ENCODE data around the gene FMNL3.
"Not testable (repeated sequence)": the region's sequence is repeated elsewhere in the genome, so short reads cannot be mapped to it uniquely, and the experiment has no call there.

The FMNL3 gene

DNA sequence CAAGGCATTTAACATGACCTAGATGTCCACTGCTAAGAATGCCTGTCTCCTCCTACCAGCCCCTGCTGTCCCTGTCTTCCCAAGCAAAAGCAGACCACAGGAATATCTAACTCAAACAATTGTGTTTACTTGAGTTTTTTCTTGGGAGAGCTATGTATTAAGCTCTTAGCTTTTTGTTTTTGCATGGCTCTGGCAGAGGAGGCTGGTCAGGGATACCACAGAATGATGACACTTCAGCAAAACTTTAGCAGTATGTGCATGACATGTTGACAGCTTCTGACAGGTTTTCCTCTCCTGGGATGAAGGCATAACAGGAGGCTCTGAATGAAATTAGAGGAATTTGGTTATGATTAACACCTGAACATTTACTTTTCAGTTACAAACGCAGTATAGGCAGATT is 41.1 kb upstream of the FMNL3 start:
- CTCF ChIA-PET: interaction anchor here (0.9 to 1.2 kb wide), 3 partner anchors 15 to 113 kb away, joined by 3 read pairs; no protein-coding TSS in a partner anchor
- DNase-seq (ENCODE audit: extremely low spot score): no peak
- POLR2A ChIA-PET: no interaction called here
- no peak for TF ChIP-seq FOXM1 (IDR thresholded peaks at IDR 0.05; ENCODE audit: borderline replicate concordance)
- TF ChIP-seq BHLHE40 (IDR thresholded peaks at IDR 0.05; ENCODE audit: borderline replicate concordance): no peak
- TF ChIP-seq FOXK2 (IDR thresholded peaks at IDR 0.05): no peak
- no peak for TF ChIP-seq ARNT (IDR thresholded peaks at IDR 0.05)
- no peak for TF ChIP-seq SUZ12 (IDR thresholded peaks at IDR 0.05)
- no peak for TF ChIP-seq L3MBTL2 (conservative IDR thresholded peaks at IDR 0.05)
- TF ChIP-seq ELF4 (IDR thresholded peaks at IDR 0.05): no peak
- no peak for TF ChIP-seq HDGF (IDR thresholded peaks at IDR 0.05; ENCODE audit: borderline replicate concordance)
- TF ChIP-seq FOXA1 (IDR thresholded peaks at IDR 0.05): no peak
- TF ChIP-seq NFRKB (IDR thresholded peaks at IDR 0.05): no peak
- no peak for TF ChIP-seq ZNF384 (IDR thresholded peaks at IDR 0.05)

DNA sequence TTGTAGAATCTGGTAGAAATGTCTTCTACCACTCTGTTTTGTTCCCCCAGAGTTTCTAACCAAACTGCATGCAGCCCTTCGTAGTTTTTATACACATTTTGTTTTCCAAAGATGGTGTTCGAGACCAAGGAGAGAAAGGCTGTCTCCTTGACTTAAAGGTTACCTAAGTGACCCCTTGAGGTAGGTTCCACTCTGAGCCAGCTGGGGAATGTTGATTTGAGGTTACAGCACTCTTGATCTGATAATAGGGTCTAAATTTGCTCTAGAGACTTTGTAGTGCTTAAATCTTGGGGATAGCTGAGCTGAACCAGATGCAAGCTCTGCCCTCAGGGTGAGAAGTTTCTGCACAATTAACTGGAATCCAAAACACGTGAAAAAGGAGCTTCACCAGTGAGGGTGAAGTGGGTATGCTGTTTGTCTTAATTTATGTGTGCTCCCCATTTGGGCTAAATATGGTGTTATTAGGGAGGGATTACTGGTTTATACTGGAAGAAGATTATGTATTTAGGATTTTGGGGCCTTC is 37.2 kb upstream of the FMNL3 start:
- TF ChIP-seq LEF1 (IDR thresholded peaks at IDR 0.05; ENCODE audit: borderline replicate concordance) (no peak), BHLHE40 (IDR thresholded peaks at IDR 0.05; ENCODE audit: borderline replicate concordance) (no peak), FOXK2 (IDR thresholded peaks at IDR 0.05) (no peak), ARNT (IDR thresholded peaks at IDR 0.05) (no peak), HDGF (IDR thresholded peaks at IDR 0.05; ENCODE audit: borderline replicate concordance) (no peak), TARDBP (IDR thresholded peaks at IDR 0.05) (no peak), ZNF384 (IDR thresholded peaks at IDR 0.05) (no peak), FOXM1 (IDR thresholded peaks at IDR 0.05; ENCODE audit: borderline replicate concordance) (no peak), NFRKB (IDR thresholded peaks at IDR 0.05) (no peak), SP1 (IDR thresholded peaks at IDR 0.05) (no peak), CTBP1 (IDR thresholded peaks at IDR 0.05; ENCODE audit: borderline replicate concordance) (no peak), FOXA1 (IDR thresholded peaks at IDR 0.05) (no peak), SUZ12 (IDR thresholded peaks at IDR 0.05) (no peak), ELF4 (IDR thresholded peaks at IDR 0.05) (no peak), PKNOX1 (IDR thresholded peaks at IDR 0.05) (no peak), L3MBTL2 (conservative IDR thresholded peaks at IDR 0.05) (no peak)
- ChIA-PET CTCF (no interaction called here), POLR2A (no interaction called here)
- DNase-seq (ENCODE audit: extremely low spot score): no peak

DNA sequence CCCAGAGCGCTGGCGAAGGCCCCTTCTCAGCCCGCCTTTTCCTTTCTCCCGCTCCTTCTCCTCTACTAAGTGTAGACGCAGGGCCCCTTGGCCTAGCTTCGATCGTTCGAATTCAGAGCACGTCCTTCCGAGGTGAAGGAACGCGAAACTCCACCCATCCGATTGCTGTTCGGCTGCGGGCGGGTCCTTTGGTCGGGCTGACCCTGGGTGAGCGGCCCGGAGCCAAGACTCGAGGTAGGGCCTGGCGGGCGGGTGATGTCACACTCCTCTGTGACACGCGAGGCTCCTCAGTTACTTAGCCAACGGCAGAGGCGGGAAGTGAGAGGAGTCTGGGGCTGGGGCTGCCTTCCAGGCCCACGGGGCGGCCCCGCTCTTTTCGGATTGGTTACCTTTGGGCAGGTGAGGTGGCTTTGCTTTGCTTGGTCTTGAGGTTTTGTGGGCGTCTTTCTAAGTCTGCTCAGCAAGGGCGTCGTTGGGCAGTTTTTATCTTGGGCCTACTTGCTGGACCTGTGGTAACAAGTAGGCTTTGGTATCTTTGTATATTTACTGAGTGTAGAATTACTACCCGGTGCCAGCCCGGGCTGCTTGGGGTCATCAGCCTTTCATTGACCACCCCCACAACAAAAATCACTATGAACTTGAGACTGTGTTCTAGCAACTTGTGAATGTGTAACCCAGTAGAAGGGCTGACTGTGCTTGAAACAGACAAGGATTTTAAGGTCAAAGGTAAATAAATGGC is 34.8 kb upstream of the FMNL3 start:
- ChIA-PET CTCF (interaction anchor here (0.6 to 1.8 kb wide), 33 partner anchors 7 to 478 kb away, joined by 3 to 8 read pairs (median 4); partner anchors contain the start of gene NCKAP5L), POLR2A (interaction anchor here (0.6 to 1.9 kb wide), 49 partner anchors 8 to 631 kb away, joined by 3 to 19 read pairs (median 4); partner anchors contain the start of genes BCDIN3D, FMNL3, NCKAP5L and RACGAP1)

DNA sequence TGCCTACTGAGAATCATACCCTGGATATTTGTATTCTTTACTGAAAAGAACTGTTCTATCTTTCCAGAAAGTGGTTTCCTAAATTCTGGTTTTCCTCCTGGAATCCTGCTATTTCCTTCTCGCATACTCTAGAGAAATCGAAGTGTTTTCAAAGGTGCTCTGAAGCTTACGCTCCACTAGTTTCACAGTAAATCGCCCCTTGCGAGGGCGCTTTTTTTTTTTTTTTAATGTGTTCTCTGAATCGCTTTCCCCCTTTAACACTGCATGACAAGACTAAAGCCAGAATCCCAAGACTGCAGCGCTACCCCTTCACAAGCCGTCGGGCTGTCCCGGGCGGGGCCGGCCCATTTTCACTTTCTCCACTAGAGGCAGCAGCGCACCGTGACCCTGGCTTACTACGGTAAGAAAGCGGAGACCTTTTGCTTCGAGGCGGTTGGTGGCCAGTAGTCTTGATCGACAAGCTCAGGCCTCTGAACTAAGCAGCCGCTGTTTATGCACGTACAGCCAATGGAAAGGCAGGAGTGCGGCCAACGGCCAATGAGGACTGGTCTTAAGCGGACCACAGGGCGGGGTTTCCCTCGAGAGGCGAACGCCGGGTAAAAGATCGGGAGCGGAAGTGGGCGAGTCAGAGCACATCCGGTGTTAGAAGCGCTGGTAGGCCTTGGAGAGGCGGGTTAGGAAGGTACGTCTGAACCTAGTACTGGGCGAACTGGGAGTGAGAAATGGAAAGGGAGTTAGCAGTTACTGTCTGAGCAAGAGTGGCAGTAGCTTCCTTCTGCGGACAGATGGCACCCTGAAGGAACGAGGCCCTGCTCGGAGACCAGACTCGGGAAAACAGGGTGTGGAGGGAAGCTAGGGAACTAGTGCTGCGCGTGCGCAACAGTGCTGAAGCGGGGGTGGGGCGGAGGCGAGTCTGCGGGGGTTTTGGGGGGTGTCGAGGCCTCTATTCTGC is 34.0 kb upstream of the FMNL3 start, which contains the start of gene TMBIM6:
Gene TMBIM6, plus strand, starts transcription at position 628 of the 952 bp plus-strand sequence. CDS start 10,937 bp downstream, outside the sequence.
- ChIA-PET POLR2A (interaction anchor here (0.6 to 1.9 kb wide), 56 partner anchors 9 to 630 kb away, joined by 3 to 19 read pairs (median 4); partner anchors contain the start of genes BCDIN3D, FMNL3, NCKAP5L and RACGAP1), CTCF (interaction anchor here (0.6 to 1.8 kb wide), 34 partner anchors 8 to 479 kb away, joined by 3 to 8 read pairs (median 4); partner anchors contain the start of gene NCKAP5L)
- TF ChIP-seq PKNOX1 (IDR thresholded peaks at IDR 0.05): peak; percentile 96
- TF ChIP-seq SP1 (IDR thresholded peaks at IDR 0.05): no peak
- no peak for TF ChIP-seq FOXK2 (IDR thresholded peaks at IDR 0.05)
- no peak for TF ChIP-seq BHLHE40 (IDR thresholded peaks at IDR 0.05; ENCODE audit: borderline replicate concordance)
- TF ChIP-seq FOXA1 (IDR thresholded peaks at IDR 0.05): no peak
- TF ChIP-seq FOXM1 (IDR thresholded peaks at IDR 0.05; ENCODE audit: borderline replicate concordance): peak; percentile 45; the same call in 1 of the 2 replicates
- TF ChIP-seq ZNF384 (IDR thresholded peaks at IDR 0.05): peak; percentile 46; the same call in 1 of the 2 replicates
- peak; percentile 94 for TF ChIP-seq ELF4 (IDR thresholded peaks at IDR 0.05)
- DNase-seq (ENCODE audit: extremely low spot score): peak; percentile 96

More for the DNA sequence above, 34.8 kb upstream of the FMNL3 start:
- peak; percentile 62 for DNase-seq (ENCODE audit: extremely low spot score)
- TF ChIP-seq SP1 (IDR thresholded peaks at IDR 0.05) (no peak), LEF1 (IDR thresholded peaks at IDR 0.05; ENCODE audit: borderline replicate concordance) (no peak), PKNOX1 (IDR thresholded peaks at IDR 0.05) (no peak), SUZ12 (IDR thresholded peaks at IDR 0.05) (no peak), L3MBTL2 (conservative IDR thresholded peaks at IDR 0.05) (peak; percentile 63; the same call in 1 of the 2 replicates)

DNA sequence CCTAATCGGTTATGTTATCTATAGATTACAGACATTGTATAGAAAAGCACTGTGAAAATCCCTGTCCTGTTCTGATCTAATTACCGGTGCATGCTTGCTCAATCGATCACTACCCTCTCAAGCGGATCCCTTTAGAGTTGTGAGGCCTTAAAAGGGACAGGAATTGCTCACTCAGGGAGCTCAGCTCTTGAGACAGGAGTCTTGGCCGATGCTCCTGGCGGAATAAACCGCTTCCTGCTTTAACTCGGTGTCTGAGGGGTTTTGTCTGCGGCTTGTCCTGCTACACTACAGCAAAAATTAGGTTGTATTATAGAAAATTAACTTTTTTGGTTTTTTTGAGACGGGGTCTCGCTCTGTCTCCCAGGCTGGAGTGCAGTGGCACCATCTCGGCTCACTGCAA is 33.1 kb upstream of the FMNL3 start:
- POLR2A ChIA-PET: interaction anchor here (1.9 kb wide), 1 partner anchor 18 kb away, joined by 17 read pairs; no protein-coding TSS in a partner anchor
- CTCF ChIA-PET: interaction anchor here (0.8 to 1.8 kb wide), 2 partner anchors 31 to 64 kb away, joined by 3 to 8 read pairs; no protein-coding TSS in a partner anchor
- DNase-seq (ENCODE audit: extremely low spot score): not testable (repeated sequence)

GRCh38 chr12:49738721-49739120 is 31.5 kb upstream of the FMNL3 start:
- DNase-seq (ENCODE audit: extremely low spot score); CTCF ChIA-PET: not testable (repeated sequence)
- POLR2A ChIA-PET: interaction anchor here (1.0 kb wide), 1 partner anchor 116 kb away, joined by 3 read pairs; the partner anchor contains the start of gene PRPF40B

DNA sequence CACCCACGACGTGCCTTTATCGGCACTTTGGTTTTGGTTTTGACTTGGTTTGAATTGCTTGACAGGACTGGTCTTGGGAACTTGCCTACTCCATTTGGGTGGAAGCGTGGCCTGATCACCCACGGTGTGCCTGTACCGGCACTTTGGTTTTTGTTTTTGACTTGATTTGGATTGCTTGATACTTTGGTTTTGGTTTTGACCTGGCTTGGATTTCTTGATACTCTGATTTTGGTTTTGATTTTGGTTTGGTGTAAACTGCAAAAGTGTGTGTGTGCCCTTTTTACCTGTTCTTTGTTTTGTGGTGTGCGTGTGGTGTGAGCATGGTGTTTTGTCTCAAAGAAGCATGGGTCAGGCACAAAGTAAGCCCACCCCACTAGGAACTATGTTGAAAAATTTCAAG is 27.7 kb upstream of the FMNL3 start:
- CTCF ChIA-PET; DNase-seq (ENCODE audit: extremely low spot score); POLR2A ChIA-PET: not testable (repeated sequence)
